Natural killer cell treated with Interleukin-12 subunit alpha and Interleukin-12 subunit beta and Interleukin-15 and Interleukin-18, amount 100 ng/mL, for 72 hours (primary cell): Measurements from ENCODE around the gene GNG13. TPM values are rescaled to one million over a fixed set of nuclear protein-coding genes. Genes with fewer than 3 reads are reported as not detected.

Experiments
- ATAC-seq, 2 donors: fragments of 150-1000 bp; cut with Tn5 transposase in 1 of 2; sonication (Bioruptor Pico), chemical (Tn5 transposase) in 1 of 2; 2 replicates each; pipeline ENCODE4 v1.10.0; 2021
- DNase-seq: peaks from one replicate; pipeline ENCODE4 v3.0.0; 2022; ENCODE audit warnings: low spot score
- H3K27ac Mint-ChIP-seq, 2 donors: 1 replicate in 1 of 2; 2 replicates in 1 of 2; pipeline ENCODE4 v1.8.0; 2022; ENCODE audit warnings: mixed read lengths in 2 of 2, mild to moderate bottlenecking in 1 of 2, moderate library complexity in 1 of 2
- H3K27me3 Mint-ChIP-seq, 2 donors: 1 replicate in 1 of 2; 2 replicates in 1 of 2; pipeline ENCODE4 v1.8.0; 2022; ENCODE audit warnings: mixed read lengths in 2 of 2
- H3K36me3 Mint-ChIP-seq: one replicate; pipeline ENCODE4 v1.8.0; 2022; ENCODE audit warnings: mixed read lengths
- H3K4me1 Mint-ChIP-seq, 2 donors: 1 replicate in 1 of 2; 2 replicates in 1 of 2; pipeline ENCODE4 v1.8.0; 2022; ENCODE audit warnings: low read depth in 2 of 2, mixed read lengths in 2 of 2, mild to moderate bottlenecking in 1 of 2
- H3K4me3 Mint-ChIP-seq: one replicate; pipeline ENCODE4 v1.8.0; 2022; ENCODE audit warnings: mixed read lengths
- H3K9me3 Mint-ChIP-seq: 2 replicates; pipeline ENCODE4 v1.8.0; 2022; ENCODE audit warnings: mixed read lengths
- total RNA-seq, 2 donors: library from RNA; stranded (reverse); gene quantifications; one replicate each; pipeline ENCODE4 v1.2.3, GENCODE V29; 2022

The GNG13 gene
- total RNA-seq, 2 donors from 2014 or later, result not detected

DNA sequence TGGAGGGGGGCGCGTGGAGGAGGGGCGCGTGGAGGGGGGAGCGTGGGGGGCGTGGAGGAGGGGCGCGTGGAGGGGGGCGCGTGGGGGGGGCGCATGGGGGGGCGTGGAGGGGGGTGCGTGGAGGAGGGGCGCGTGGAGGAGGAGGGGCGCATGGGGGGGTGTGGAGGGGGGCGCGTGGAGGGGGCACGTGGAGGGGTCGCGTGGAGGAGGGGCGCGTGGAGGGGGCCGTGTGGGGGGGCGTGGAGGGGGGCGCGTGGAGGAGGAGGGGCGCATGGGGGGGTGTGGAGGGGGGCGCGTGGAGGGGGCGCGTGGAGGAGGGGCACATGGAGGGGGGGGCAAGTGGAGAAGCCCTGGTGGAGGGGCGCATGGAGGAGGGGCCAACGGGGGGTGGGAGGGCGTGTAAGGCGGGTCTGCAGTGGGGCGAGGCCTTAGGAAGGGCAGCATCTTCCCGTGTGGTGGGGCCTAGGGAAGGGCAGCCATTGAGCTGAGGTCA lies 32.7 kb downstream of the GNG13 start:
- ATAC-seq, result no peak
- DNase-seq, result no peak
- no peak overlapping the region for H3K27ac Mint-ChIP-seq
- H3K4me1 Mint-ChIP-seq, result no peaks in the 10 kb centered on the region
- no peaks in the 10 kb centered on the region for H3K36me3 Mint-ChIP-seq
- H3K4me3 Mint-ChIP-seq, result no peak overlapping the region
- no peaks in the 10 kb centered on the region for H3K9me3 Mint-ChIP-seq
- no peaks in the 10 kb centered on the region for H3K27me3 Mint-ChIP-seq

DNA sequence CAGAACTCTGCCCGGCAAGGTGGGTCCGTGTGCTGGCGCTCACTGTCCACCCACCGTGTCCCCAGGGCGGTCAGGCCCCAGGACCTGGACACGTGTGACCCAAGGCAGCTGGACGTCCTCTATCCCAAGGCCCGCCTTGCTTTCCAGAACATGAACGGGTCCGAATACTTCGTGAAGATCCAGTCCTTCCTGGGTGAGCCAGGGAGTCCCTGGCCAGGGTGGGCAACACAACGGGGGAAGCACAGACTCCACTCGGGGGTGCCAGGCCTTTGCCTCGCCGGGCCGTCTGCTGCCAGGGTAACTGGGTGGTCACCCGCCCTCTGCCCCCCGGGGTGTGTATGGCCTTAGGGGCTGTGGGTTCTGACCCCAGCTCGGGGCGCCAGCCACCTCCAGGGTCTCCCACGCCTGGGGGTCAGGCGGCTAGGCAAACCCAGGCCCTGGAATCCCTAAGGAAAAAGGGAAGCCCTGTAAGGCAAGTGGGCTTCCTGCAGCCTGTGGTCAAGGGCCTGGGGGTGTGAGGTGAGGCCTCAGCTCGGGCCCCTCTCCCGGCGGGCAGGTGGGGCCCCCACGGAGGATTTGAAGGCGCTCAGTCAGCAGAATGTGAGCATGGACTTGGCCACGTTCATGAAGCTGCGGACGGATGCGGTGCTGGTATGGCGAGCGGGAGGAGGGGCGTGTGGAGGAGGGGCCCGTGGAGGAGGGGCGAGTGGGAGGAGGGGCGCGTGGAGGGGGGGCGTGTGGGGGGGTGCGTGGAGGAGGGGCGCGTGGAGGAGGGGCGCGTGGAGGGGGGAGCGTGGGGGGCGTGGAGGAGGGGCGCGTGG lies 33.5 kb downstream of the GNG13 start:
- ATAC-seq (no peak), DNase-seq (no peak)
- H3K36me3 Mint-ChIP-seq, result no peaks in the 10 kb centered on the region
- H3K4me1 Mint-ChIP-seq, result no peaks in the 10 kb centered on the region
- H3K27me3 Mint-ChIP-seq, result no peaks in the 10 kb centered on the region
- H3K27ac Mint-ChIP-seq, result no peak overlapping the region
- H3K4me3 Mint-ChIP-seq, result no peak overlapping the region
- H3K9me3 Mint-ChIP-seq, result no peaks in the 10 kb centered on the region

DNA sequence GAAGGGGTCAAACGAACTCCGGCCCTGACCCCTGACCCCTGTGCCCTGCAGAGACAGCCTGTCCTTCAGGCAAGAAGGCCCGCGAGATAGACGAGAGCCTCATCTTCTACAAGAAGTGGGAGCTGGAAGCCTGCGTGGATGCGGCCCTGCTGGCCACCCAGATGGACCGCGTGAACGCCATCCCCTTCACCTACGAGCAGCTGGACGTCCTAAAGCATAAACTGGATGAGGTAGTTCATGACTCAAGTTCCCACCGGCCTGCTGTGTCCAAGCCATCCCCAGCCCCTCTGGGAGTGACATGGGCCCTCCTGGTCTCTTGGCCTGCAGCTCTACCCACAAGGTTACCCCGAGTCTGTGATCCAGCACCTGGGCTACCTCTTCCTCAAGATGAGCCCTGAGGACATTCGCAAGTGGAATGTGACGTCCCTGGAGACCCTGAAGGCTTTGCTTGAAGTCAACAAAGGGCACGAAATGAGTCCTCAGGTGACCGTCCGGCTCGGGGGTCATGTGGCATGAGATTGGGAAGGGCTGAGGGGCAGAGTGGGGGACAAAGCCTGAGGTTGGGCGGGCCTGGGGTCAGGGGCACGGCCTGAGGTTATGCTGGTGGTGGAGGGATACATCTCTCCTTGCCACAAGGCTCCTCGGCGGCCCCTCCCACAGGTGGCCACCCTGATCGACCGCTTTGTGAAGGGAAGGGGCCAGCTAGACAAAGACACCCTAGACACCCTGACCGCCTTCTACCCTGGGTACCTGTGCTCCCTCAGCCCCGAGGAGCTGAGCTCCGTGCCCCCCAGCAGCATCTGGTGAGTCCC lies 34.3 kb downstream of the GNG13 start:
- H3K4me1 Mint-ChIP-seq, result no peaks in the 10 kb centered on the region
- no peak overlapping the region for H3K4me3 Mint-ChIP-seq
- ATAC-seq, result no peak
- no peak overlapping the region for H3K27ac Mint-ChIP-seq
- no peaks in the 10 kb centered on the region for H3K9me3 Mint-ChIP-seq
- H3K36me3 Mint-ChIP-seq, result no peaks in the 10 kb centered on the region
- DNase-seq, result no peak
- H3K27me3 Mint-ChIP-seq, result no peaks in the 10 kb centered on the region

DNA sequence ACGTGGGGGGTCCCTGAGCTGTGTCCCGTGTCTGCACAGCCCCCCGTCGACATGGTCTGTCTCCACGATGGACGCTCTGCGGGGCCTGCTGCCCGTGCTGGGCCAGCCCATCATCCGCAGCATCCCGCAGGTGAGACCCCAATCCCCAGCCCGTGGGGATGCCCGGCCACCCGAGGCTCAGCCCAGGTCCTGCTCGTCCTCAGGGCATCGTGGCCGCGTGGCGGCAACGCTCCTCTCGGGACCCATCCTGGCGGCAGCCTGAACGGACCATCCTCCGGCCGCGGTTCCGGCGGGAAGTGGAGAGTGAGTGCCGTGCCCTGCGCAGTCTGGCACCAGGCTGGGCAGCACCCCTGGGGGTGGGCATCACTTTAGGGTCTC lies 35.1 kb downstream of the GNG13 start:
- no peaks in the 10 kb centered on the region for H3K4me1 Mint-ChIP-seq
- no peak overlapping the region for H3K4me3 Mint-ChIP-seq
- no peaks in the 10 kb centered on the region for H3K27me3 Mint-ChIP-seq
- no peaks in the 10 kb centered on the region for H3K36me3 Mint-ChIP-seq
- no peak overlapping the region for H3K27ac Mint-ChIP-seq
- H3K9me3 Mint-ChIP-seq, result no peaks in the 10 kb centered on the region
- ATAC-seq (no peak), DNase-seq (no peak)

DNA sequence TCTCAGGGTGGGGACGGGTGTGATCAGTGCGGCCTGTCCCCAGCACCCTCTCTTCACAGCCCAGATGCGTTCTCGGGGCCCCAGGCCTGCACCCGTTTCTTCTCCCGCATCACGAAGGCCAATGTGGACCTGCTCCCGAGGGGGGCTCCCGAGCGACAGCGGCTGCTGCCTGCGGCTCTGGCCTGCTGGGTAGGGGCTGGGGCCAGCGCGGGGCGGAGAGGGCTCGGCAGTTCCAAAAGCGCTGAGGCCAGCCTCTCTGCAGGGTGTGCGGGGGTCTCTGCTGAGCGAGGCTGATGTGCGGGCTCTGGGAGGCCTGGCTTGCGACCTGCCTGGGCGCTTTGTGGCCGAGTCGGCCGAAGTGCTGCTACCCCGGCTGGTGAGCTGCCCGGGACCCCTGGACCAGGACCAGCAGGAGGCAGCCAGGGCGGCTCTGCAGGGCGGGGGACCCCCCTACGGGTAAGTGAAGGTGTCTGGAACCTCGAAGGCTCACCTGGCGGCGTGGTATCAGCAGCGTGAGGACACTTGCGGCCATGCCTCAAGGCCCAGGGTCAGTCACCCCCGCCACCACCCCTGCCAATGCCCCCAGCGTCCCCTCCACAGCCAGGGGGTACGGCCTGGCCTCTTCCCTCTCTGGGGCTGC lies 35.6 kb downstream of the GNG13 start:
- H3K4me3 Mint-ChIP-seq, result no peak overlapping the region
- ATAC-seq (no peak), DNase-seq (no peak)
- no peaks in the 10 kb centered on the region for H3K27me3 Mint-ChIP-seq
- H3K9me3 Mint-ChIP-seq, result no peaks in the 10 kb centered on the region
- no peaks in the 10 kb centered on the region for H3K36me3 Mint-ChIP-seq
- H3K27ac Mint-ChIP-seq, result no peak overlapping the region
- no peaks in the 10 kb centered on the region for H3K4me1 Mint-ChIP-seq

DNA sequence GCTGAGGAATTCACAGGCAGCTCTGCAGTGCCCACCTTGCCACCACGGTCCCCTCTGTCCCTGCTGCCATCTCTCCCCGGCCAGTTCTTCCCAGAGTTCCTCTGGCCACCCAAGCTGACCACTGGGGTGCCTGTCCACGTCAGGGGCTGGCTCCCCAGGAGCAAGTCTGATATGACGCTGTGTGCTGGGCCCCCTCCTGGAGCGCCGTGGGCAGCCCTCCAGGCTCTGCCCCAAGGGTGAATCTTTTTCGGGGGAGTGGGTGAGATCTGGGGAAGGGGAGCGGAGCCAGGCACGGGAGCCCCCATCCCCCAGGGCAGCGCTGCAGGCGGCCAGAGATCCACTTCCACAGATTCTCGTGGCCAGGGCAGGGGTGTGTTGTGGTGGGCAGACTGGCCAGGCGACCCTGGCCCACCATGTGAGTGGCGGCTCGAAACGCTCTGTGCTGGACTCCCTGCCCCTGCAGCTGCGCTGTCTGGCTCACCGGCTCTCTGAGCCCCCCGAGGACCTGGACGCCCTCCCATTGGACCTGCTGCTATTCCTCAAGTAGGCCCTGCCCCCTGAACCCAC lies 36.3 kb downstream of the GNG13 start:
- ATAC-seq, result no peak

DNA sequence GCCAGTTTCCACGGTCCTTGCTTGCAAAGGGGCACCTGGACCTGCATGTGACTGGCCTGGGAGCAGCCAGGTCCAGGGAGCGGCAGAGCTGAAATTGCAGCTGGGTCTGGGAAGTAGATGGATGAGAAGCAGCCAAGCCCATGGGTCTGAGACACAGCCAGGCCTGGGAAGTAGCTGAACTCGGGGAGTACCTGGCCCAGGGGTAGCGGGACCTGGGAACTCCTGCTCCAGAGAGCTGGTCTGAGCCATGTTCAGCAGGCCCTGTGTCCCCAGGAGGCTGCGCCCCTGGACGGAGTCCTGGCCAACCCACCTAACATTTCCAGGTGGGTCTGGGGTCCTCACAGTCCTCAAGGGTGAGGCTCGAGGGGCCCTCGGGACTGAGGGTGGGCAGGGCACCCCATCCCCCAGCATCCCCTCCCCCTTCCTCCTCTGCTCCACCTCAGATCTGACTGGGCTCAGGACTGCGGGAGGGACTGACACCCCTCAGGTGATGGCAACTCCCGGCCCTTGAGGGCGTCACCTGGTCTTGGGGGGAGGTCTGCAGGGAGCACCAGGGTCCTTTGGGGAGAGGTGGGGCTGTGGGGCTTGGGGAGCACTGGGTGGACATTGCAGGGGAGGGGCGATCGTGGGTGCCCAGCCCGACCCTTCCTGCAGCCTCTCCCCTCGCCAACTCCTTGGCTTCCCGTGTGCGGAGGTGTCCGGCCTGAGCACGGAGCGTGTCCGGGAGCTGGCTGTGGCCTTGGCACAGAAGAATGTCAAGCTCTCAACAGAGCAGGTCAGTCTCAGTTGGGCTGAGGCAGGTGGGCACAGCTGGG lies 37.0 kb downstream of the GNG13 start:
- H3K27ac Mint-ChIP-seq, result no peak overlapping the region
- H3K27me3 Mint-ChIP-seq, result no peaks in the 10 kb centered on the region
- no peak for ATAC-seq

More for the DNA sequence above, 36.3 kb downstream of the GNG13 start:
- Mint-ChIP-seq H3K4me1 (no peaks in the 10 kb centered on the region), H3K36me3 (no peaks in the 10 kb centered on the region), H3K27me3 (no peaks in the 10 kb centered on the region), H3K27ac (no peak overlapping the region), H3K4me3 (no peak overlapping the region), H3K9me3 (no peaks in the 10 kb centered on the region)
- DNase-seq, result no peak

DNA sequence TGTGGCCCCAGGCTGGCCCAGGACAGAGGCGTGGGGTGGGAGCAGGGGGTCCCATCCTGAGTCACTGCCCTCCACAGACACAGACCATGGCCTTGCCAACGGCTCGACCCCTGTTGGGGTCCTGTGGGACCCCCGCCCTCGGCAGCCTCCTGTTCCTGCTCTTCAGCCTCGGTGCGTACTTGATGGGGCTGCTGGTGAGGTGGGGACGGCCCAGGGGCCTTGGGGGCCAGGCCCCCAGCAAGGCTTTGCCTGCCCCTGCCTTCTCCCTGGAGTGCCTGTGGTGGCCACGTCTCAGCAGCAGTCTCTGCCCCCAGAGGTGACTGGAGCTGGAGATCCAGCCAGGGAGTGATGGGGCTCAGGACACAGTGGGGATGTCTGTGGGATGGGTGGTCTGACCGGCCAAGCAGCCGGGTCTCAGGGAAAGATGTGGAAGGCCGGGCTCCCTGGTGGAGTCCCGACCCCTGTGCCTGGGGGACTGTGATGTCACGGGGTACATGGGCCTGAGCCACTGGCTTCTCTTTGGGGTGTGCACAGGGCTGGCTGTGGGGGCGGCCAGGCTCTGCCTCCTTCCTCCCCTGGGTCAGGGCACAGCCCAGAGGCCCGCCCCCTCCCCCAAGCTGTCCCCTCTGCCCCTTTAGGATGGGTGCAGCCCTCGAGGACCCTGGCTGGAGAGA lies 37.8 kb downstream of the GNG13 start:
- no peak for DNase-seq
- peaks cover 2 to 3% of the 10 kb centered on the region in 2 donors for H3K4me1 Mint-ChIP-seq
- ATAC-seq, result no peak
- H3K27me3 Mint-ChIP-seq, result peaks cover 0 to 4% of the 10 kb centered on the region in 2 donors
- no peak overlapping the region for H3K4me3 Mint-ChIP-seq
- H3K9me3 Mint-ChIP-seq, result no peaks in the 10 kb centered on the region
- H3K27ac Mint-ChIP-seq, result no peak overlapping the region
- no peaks in the 10 kb centered on the region for H3K36me3 Mint-ChIP-seq

More for the DNA sequence above, 37.0 kb downstream of the GNG13 start:
- DNase-seq, result no peak
- Mint-ChIP-seq H3K4me3 (no peak overlapping the region), H3K36me3 (no peaks in the 10 kb centered on the region), H3K9me3 (no peaks in the 10 kb centered on the region), H3K4me1 (no peaks in the 10 kb centered on the region)

DNA sequence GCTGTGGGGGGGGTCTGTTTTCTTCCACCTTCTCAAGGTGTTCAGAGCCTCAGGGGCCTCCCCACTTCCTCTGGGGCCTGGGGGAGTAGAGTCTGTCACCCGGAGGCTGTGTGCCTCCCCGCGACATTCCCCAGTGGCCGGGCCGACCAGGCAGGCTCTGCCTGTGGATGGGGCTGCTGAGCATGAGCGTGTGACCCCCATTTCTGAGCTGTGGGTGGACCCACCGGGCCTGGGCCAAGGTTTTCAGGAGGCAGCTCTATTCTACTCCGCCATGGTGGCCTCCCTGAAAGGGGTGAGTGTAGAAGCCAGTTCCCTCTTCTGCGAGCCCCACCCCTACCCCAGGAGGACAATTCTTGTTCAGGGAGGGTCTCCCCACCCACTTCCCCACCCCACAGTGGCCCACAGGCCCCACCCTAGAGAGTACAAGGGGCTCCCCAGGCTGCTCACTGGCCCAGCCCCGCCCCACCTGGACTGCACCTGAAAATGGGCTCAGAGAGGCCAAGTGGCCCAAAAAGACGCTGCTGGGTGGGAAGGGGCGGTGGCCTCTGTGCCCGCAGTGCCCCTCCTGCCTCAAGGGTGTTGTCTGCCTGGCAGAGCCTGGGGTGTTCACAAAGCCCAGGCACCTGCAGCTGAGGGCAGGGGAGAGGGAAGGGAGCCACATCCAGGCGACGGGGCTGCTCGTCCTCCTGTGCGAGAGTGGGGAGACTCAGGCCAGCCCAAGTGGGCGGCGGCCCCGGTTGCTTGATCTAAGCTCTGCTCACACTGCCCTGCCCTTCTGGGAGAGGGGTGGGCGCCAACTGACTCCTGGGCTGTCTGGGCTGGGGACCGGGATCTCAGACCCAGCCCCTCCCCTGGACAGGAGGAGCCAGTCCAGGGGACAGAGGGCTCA lies 38.7 kb downstream of the GNG13 start:
- no peak for ATAC-seq
- no peak overlapping the region for H3K27ac Mint-ChIP-seq
- peaks cover 0 to 8% of the 10 kb centered on the region in 2 donors for H3K27me3 Mint-ChIP-seq
- H3K4me1 Mint-ChIP-seq, result peaks cover 5 to 6% of the 10 kb centered on the region in 2 donors
- H3K36me3 Mint-ChIP-seq, result no peaks in the 10 kb centered on the region
- H3K9me3 Mint-ChIP-seq, result no peaks in the 10 kb centered on the region
- no peak for DNase-seq
- H3K4me3 Mint-ChIP-seq, result no peak overlapping the region

DNA sequence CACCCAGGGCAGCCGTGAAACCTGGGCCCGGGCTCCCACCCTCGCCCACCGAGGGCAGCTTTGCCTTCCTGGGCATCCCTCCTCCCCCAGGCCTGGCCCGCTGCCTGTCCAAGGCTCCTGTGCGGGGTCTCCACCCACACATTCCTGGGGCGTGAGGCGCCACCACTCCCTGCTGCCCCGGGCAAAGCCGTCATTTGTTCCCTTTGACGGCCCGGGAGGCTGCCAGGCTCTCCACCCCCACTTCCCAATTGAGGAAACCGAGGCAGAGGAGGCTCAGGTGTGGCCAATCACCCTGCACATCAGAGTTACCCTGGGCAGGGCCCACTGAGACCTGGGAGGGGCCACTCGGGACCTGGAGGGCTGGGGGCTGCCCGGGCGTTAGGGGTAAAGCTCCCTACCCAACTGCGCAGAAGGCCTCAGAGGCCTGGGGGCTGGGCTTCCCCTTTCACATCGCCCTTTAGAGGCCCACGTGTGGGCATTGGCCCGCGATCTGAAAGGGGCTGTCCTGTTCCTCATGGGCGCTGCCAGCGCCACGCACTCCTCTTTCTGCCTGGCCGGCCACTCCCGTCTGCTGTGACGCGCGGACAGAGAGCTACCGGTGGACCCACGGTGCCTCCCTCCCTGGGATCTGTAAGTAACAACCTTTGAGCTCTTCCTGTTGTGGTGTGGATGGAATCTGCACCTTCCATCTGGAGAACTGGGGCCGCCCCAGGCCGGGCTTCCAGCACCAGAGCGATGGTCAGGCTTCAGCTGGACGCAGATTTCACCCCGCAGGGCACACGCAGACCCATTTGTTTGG lies 39.8 kb downstream of the GNG13 start, which contains the start of gene MSLN:
MSLN (plus strand) TSS at position 190 of the 799 bp plus-strand sequence. CDS start 1,947 bp downstream, outside the sequence.
- Mint-ChIP-seq H3K27ac (no peak within 1 kb of the TSS), H3K4me3 (no peak within 1 kb of the TSS), H3K4me1 (peaks cover 5 to 6% of the 10 kb centered on the region in 2 donors), H3K36me3 (no peaks in the 10 kb centered on the region), H3K27me3 (peaks cover 3 to 8% of the 10 kb centered on the region in 2 donors), H3K9me3 (no peaks in the 10 kb centered on the region)
- ATAC-seq (no peak), DNase-seq (no peak)

DNA sequence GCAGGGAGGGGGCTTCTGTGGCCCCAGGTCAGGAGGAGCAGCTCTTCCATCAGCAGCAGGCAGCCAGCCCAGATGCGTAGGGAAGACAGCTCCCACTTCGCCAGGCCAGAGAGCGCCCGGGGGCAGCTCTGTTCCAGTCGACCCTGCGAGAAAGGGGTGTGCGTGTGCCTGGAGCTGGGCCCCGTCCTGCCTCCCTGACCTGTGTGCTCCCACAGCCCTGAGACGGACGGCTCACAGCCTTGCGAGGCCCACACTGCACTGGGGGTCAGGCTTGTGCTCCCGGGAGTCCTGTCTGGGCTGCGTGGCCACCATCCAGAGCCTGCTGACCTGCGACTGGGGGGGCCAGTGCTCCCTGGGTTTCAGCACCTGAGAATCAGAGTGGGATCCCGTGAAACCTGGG lies 40.5 kb downstream of the GNG13 start:
- H3K9me3 Mint-ChIP-seq, result no peaks in the 10 kb centered on the region
- no peaks in the 10 kb centered on the region for H3K36me3 Mint-ChIP-seq
- no peak for DNase-seq
- peaks cover 3 to 8% of the 10 kb centered on the region in 2 donors for H3K27me3 Mint-ChIP-seq
- no peak overlapping the region for H3K27ac Mint-ChIP-seq
- ATAC-seq, result no peak
- no peak overlapping the region for H3K4me3 Mint-ChIP-seq
- H3K4me1 Mint-ChIP-seq, result peaks cover 5 to 6% of the 10 kb centered on the region in 2 donors
